ENCODE measurements around the gene ALK.

- TF ChIP-seq, protein P1, sequence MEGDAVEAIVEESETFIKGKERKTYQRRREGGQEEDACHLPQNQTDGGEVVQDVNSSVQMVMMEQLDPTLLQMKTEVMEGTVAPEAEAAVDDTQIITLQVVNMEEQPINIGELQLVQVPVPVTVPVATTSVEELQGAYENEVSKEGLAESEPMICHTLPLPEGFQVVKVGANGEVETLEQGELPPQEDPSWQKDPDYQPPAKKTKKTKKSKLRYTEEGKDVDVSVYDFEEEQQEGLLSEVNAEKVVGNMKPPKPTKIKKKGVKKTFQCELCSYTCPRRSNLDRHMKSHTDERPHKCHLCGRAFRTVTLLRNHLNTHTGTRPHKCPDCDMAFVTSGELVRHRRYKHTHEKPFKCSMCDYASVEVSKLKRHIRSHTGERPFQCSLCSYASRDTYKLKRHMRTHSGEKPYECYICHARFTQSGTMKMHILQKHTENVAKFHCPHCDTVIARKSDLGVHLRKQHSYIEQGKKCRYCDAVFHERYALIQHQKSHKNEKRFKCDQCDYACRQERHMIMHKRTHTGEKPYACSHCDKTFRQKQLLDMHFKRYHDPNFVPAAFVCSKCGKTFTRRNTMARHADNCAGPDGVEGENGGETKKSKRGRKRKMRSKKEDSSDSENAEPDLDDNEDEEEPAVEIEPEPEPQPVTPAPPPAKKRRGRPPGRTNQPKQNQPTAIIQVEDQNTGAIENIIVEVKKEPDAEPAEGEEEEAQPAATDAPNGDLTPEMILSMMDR (IDR thresholded peaks at IDR 0.05): no peak
- TF ChIP-seq POLR2A (IDR thresholded peaks at IDR 0.05): no peak
Observed at GRCh38 chr2:29162204-29162928, 759.0 kb downstream of the ALK start.
